Activated T-cell treated with anti-CD3 and anti-CD28 coated beads for 1 hour (primary cell): ENCODE measurements around the gene PAX2.

Experiments used
- DNase-seq: peaks from one replicate; pipeline ENCODE4 v3.0.0-alpha.2; 2020; ENCODE audit warnings: low read depth

The PAX2 gene

GRCh38 chr10:100739517-100740368 lies 5.6 kb upstream of the PAX2 start:
- DNase-seq: no peak

- DNase-seq: no peak
Measured at GRCh38 chr10:100740476-100741377, 4.7 kb upstream of the PAX2 start.

DNA sequence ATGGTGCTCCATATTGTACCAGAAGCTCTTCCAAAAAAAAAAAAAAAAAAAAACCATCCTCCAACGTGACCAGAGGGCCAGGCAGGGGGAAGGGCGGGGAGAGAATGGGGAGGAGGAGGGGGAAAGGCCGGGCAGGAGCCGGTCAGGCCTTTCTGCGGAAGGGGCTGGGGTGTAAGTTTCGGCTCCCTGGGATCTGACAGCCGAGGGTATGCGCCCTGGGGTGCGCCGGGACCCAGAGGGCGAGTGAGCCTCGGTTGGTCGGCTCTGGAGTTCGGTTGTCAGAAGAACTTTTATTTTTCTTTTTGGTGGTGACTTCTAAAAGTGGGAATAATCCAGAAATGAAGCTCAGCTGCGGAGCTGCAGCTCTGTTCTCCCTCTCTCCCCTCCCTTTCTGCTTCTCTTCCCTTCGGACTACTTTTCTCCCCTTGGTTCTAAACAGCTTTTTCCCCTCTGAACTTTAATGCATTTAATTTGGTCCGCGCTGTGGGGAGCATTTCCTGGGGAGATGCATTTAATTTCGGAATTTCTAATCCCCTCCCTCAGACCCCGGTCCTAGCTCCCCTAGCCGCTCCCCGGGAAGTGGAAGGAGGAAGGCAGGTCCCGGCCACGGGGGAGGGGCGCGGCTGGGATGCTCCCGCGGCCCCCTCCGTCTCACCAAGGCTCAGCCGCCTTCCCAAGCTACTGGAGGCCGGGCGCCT lies 3.9 kb upstream of the PAX2 start:
- no peak for DNase-seq

GRCh38 chr10:100742076-100742771 lies 3.2 kb upstream of the PAX2 start:
- DNase-seq: no peak

DNA sequence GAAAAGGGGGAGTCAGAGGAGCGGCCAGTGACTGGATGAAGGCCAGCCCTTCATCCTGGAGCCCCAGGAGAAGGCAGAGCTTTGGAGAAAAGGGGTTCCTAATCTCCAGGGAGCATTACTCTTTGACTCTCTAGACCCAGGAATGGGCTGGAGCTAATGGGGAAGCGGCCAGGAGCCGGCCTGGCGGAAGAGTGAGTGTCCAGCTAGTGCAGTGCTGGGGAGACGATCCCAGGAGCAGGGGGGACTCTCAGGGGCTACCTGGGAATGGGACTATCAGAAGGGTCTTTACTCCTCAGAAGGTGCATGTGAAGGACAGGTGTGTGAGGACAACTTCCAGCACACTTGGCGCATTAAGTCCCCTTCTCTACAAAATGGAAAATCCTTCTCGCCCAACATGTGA lies 2.4 kb upstream of the PAX2 start:
- no peak for DNase-seq

- DNase-seq: peak; percentile 24
Measured at GRCh38 chr10:100743626-100744135, 1.7 kb upstream of the PAX2 start.

- DNase-seq: no peak
Measured at GRCh38 chr10:100744136-100744986, 1.0 kb upstream of the PAX2 start.

DNA sequence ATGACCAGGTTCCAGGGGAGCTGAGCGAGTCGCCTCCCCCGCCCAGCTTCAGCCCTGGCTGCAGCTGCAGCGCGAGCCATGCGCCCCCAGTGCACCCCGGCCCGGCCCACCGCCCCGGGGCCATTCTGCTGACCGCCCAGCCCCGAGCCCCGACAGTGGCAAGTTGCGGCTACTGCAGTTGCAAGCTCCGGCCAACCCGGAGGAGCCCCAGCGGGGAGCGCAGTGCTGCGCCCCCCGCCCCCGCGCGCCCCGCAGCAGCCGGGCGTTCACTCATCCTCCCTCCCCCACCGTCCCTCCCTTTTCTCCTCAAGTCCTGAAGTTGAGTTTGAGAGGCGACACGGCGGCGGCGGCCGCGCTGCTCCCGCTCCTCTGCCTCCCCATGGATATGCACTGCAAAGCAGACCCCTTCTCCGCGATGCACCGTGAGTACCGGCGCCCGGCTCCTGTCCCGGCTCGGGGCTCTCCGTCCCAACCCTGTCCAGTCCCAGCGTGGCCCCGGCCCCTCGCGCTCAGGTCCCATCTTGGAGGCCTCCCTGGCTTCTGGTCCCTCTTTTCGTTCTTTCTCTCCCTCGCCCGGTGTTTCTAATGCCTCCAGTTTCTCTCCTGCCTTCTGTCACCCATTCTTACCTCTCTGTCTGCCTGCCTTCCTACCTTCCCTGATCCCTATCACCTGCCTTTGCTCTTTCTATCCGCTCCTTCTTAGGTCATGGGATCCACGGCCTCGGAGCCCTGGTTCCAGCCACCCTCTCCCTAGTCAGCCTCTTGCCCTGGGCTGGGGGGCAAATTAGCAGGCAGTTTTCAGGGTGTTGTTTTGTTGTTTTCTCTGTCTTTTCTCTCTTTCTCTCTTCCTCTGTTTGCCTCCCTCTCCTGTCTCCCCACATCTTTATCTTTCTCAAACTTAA lies 751 bp downstream of the PAX2 start:
- DNase-seq: no peak

GRCh38 chr10:100746784-100747455 lies 1.5 kb downstream of the PAX2 start:
- no peak for DNase-seq

DNA sequence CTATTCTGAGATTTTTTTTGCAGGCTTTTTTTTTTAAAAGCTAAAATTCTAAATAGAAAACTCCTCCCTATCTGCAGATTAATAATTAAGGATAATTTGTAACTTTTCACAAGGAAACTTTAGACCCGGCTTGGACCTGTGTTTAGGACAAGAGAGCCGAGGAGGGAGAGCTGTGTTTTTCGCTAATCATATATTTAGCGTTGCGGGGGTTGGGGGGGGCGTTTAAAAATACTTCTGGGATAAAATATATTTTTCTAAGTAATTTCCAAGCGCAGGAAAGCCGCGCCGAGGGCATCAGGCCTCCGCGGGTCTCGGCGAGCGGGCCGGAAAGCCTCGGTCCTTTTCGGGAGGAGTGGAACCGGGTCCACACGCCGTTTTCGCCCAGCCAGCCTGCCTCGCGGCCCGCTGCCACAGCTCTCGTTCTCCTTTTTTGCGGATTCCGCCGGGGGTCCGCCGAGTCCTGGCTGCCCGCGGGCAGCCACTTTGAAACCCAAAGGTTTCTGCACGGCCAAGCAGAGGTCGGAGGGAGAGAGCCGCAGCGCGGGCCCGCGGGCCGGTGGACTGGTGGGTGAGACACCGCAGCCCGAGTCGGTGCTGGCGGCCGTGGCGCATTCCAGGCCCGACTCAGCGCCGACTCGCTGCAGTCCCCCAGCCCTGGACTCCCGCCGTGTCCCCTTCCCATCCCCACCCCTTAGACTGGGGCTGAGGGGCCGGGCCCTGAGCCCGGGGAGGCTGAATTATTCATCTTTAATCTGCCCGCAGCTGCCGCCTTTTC lies 2.3 kb downstream of the PAX2 start:
- DNase-seq: no peak

- no peak for DNase-seq
Measured at GRCh38 chr10:100748231-100749058, 3.1 kb downstream of the PAX2 start.

- no peak for DNase-seq
Measured at GRCh38 chr10:100749059-100749308, 3.6 kb downstream of the PAX2 start.

- DNase-seq: no peak
Measured at GRCh38 chr10:100749309-100750217, 4.2 kb downstream of the PAX2 start.

- DNase-seq: no peak
Measured at GRCh38 chr10:100750291-100751210, 5.2 kb downstream of the PAX2 start.

DNA sequence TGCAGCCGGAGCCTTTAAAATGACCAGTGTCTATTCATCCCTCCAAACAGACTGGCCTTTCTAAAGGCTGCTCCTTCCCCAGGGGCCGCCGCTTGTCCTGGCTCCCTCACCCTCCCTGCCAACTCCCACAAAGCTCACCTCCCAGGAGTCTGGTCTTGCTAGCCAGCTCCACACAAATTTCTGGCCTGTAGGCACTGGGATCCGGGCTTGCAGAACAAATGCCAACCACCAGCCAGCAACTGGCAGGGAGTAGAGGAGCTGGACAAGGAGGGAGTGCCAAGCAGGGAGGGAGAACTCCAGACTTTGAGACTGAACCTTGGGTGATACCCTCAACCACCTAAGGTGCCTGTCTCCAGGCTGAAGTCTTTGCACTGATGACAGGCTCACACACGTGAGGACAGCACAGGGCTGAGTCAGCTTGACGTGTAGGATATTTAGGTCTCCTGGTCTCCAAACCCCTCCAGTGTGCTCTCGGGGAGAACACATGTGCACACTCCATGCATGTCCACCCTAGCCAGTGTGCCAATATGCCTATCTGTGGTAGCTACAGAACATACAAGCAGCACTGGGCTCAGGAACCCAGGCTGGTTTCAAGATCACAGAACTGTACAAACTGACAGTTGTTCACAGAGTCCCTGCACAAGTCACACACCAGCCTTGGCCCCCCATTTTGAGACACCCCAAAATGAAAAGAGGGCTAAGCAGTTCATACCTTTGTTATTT lies 6.0 kb downstream of the PAX2 start:
- DNase-seq: no peak
